MM.1S (cell line): Measurements from ENCODE around the gene FEM1C.

Source experiments
- EZH2 ChIP-seq: fragments of 300-600 bp; sonication (generic); optimal IDR thresholded peaks from 2 replicates; pipeline ENCODE3; 2017; ENCODE audit warnings: low read depth, mild to moderate bottlenecking, antibody characterized with exemption, low read length, mixed read lengths
- EZH2phosphoT487 ChIP-seq: fragments of 300-600 bp; sonication (generic); IDR thresholded peaks from 2 replicates; pipeline ENCODE4 v1.6.1; 2018; ENCODE audit warnings: antibody characterized with exemption, low read length
- TF ChIP-seq, protein P1 (sequence below): fragments of 300-600 bp; sonication (generic); IDR thresholded peaks from 2 replicates; pipeline ENCODE4 v1.5.1; 2016; ENCODE audit warnings: antibody characterized with exemption, low read length, mixed read lengths

DNA sequence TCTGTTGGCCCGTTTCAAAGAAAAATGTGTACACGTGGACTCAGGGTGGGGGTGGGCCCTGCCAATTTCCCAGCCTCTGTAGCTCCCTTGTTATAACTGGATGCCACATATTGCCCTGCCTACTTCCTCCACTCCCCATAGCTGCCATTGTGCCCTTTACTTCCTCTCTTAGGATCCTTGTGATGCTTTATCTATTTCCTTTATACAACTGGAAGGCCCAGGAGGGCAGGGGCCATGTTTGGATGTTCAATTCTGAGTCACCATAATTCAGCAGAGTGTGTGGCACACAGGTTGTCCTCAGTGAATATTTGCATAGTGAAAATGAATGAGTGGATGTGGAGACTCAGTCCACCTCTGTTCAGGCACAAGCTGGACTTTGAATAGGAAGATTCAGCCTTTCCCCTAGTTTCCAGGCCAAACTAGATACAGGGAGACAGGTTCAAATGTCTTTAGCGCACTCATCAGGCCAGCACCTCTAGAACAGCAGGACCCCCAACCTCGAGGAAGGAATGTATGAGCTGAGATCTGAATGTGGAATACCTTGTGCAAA lies 10.6 kb upstream of the FEM1C start:
- TF ChIP-seq, protein P1, sequence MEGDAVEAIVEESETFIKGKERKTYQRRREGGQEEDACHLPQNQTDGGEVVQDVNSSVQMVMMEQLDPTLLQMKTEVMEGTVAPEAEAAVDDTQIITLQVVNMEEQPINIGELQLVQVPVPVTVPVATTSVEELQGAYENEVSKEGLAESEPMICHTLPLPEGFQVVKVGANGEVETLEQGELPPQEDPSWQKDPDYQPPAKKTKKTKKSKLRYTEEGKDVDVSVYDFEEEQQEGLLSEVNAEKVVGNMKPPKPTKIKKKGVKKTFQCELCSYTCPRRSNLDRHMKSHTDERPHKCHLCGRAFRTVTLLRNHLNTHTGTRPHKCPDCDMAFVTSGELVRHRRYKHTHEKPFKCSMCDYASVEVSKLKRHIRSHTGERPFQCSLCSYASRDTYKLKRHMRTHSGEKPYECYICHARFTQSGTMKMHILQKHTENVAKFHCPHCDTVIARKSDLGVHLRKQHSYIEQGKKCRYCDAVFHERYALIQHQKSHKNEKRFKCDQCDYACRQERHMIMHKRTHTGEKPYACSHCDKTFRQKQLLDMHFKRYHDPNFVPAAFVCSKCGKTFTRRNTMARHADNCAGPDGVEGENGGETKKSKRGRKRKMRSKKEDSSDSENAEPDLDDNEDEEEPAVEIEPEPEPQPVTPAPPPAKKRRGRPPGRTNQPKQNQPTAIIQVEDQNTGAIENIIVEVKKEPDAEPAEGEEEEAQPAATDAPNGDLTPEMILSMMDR = no peak
- no peak for TF ChIP-seq EZH2phosphoT487
- no peak for TF ChIP-seq EZH2
